Hepatocyte (in vitro differentiated cells): Measurements from ENCODE around the gene SCN1B.

Experiments
- EZH2 ChIP-seq: fragments of 200-600 bp; sonication (generic); IDR thresholded peaks from 2 replicates; pipeline ENCODE4 v1.6.1; 2016; ENCODE audit warnings: antibody characterized with exemption, mild to moderate bottlenecking, borderline replicate concordance
- EZH2phosphoT487 ChIP-seq: fragments of 200-600 bp; sonication (generic); IDR thresholded peaks from one replicate; pipeline ENCODE4 v1.6.1; 2018; ENCODE audit warnings: antibody characterized with exemption, mild to moderate bottlenecking, low read depth, moderate library complexity; ENCODE audit not compliant: unreplicated experiment, severe bottlenecking
- TF ChIP-seq, protein P1 (sequence below): fragments of 200-600 bp; sonication (generic); IDR thresholded peaks from 2 replicates; pipeline ENCODE4 v1.5.1; 2016; ENCODE audit warnings: antibody characterized with exemption, mild to moderate bottlenecking; ENCODE audit not compliant: poor library complexity

DNA sequence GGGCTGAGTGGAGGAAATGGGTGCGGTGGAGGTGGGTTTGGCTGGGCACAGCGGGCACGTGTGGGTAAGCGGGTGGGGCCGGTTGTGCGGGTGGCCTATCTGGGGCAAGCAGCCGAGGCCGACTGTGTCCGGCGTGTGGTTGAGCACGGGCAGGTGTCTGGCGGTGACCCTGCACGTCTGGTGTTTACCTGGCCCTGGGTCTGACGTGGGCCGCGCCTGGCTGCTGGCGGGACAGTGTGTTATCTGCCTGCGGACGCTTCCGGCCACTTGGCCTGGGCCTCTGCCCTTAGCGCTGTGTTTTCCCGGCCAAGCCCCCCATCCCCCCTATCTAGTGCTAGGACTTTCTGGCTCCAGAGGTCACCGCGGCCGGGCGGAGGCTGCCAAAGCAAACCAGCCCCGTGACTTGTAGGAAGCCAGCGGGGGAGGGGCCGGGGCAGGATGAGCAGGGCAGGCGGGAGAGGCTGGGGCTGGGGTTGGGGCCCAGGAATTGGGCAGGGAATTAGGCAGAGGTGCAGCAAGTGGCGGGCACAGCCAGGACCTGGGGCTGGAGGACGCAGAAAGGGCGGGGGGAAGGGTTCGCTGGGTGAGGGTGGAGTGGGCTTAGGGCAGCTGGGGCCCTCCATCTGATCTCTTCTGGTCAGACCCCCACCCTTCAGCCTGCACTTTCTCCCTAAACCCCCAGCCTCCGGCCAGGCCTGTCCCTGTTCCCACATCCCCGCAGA lies 10.7 kb downstream of the SCN1B start:
- TF ChIP-seq, protein P1, sequence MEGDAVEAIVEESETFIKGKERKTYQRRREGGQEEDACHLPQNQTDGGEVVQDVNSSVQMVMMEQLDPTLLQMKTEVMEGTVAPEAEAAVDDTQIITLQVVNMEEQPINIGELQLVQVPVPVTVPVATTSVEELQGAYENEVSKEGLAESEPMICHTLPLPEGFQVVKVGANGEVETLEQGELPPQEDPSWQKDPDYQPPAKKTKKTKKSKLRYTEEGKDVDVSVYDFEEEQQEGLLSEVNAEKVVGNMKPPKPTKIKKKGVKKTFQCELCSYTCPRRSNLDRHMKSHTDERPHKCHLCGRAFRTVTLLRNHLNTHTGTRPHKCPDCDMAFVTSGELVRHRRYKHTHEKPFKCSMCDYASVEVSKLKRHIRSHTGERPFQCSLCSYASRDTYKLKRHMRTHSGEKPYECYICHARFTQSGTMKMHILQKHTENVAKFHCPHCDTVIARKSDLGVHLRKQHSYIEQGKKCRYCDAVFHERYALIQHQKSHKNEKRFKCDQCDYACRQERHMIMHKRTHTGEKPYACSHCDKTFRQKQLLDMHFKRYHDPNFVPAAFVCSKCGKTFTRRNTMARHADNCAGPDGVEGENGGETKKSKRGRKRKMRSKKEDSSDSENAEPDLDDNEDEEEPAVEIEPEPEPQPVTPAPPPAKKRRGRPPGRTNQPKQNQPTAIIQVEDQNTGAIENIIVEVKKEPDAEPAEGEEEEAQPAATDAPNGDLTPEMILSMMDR, result no peak
- TF ChIP-seq EZH2phosphoT487, result no peak
- no peak for TF ChIP-seq EZH2
